Kidney epithelial cell (primary cell): Measurements from ENCODE around the gene EGR2. TPM values are rescaled to one million over a fixed set of nuclear protein-coding genes. Genes with fewer than 3 reads are reported as not detected.

Experiments
- DNase-seq: peaks from one replicate; pipeline ENCODE4 v3.0.0-alpha.2; 2010; ENCODE audit warnings: low read depth
- H3K27me3 ChIP-seq: 2 replicates; pipeline ENCODE4 v1.6.0; 2011; ENCODE audit warnings: low read length; ENCODE audit not compliant: control insufficient read depth, insufficient read depth
- H3K36me3 ChIP-seq: 2 replicates; pipeline ENCODE4 v1.5.1; 2011; ENCODE audit warnings: low read length; ENCODE audit not compliant: control insufficient read depth, insufficient read depth
- H3K4me3 ChIP-seq: 2 replicates; pipeline ENCODE4 v1.5.1; 2011; ENCODE audit warnings: low read depth, mild to moderate bottlenecking, control low read depth, low read length
- total RNA-seq: library from RNA; depleted of rRNA; stranded (reverse); fragments of >200 nt; gene quantifications from 2 replicates; pipeline ENCODE4 v1.2.3, GENCODE V29; 2015
- TF ChIP-seq, protein P1 (sequence below): IDR thresholded peaks from 2 replicates; pipeline ENCODE4 v1.5.1; 2011; ENCODE audit warnings: mild to moderate bottlenecking, moderate library complexity, low read length, control low read depth, inconsistent platforms; ENCODE audit not compliant: insufficient read depth, poor library complexity, severe bottlenecking

EGR2 gene
- total RNA-seq, 1 donor from 2014 or later: 0.67 TPM

DNA sequence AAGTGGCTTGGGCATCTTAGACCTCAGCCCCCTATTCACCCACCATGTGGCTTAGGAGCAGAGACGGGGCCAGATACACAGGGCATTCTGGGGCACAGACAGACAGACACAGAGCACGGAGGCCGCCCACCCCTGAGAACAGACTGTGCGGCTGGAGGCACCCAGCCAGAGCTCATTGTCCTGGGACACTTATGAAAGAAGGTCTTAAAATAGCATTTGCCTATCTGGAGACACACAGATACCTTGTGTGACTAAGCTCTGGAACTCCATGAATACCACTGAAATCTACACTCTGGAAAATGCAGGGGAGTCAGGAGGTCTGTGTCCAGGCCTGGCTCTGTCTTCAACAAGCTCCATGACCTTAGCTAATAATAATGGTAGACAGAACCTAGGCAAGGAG, 53.0 kb downstream of the EGR2 start:
- DNase-seq: no peak
- H3K36me3 ChIP-seq: no peaks in the 10 kb centered on the region
- H3K27me3 ChIP-seq: no peaks in the 10 kb centered on the region
- no peak overlapping the region for H3K4me3 ChIP-seq
- TF ChIP-seq, protein P1, sequence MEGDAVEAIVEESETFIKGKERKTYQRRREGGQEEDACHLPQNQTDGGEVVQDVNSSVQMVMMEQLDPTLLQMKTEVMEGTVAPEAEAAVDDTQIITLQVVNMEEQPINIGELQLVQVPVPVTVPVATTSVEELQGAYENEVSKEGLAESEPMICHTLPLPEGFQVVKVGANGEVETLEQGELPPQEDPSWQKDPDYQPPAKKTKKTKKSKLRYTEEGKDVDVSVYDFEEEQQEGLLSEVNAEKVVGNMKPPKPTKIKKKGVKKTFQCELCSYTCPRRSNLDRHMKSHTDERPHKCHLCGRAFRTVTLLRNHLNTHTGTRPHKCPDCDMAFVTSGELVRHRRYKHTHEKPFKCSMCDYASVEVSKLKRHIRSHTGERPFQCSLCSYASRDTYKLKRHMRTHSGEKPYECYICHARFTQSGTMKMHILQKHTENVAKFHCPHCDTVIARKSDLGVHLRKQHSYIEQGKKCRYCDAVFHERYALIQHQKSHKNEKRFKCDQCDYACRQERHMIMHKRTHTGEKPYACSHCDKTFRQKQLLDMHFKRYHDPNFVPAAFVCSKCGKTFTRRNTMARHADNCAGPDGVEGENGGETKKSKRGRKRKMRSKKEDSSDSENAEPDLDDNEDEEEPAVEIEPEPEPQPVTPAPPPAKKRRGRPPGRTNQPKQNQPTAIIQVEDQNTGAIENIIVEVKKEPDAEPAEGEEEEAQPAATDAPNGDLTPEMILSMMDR: no peak

Other genes starting within 250 kb of the EGR2 start
- 35.8 and 37.2 TPM in 2 replicates for gene ADO, start 11.6 kb downstream of the EGR2 start, total RNA-seq